Suprapubic skin (tissue), 4 donors: ENCODE results near the gene ADAMTS7. TPM values are rescaled to one million over a fixed set of nuclear protein-coding genes. Genes with fewer than 3 reads are reported as not detected.
"Not testable (repeated sequence)": the region's sequence is repeated elsewhere in the genome, so short reads cannot be mapped to it uniquely, and the experiment has no call there.

Source experiments
- DNase-seq, 2 donors: peaks; one replicate each; pipeline ENCODE4 v3.0.0-alpha.2; 2019; ENCODE audit warnings: low spot score in 2 of 2
- H3K27ac ChIP-seq: fragments of 200-600 bp; sonication (generic); one replicate; pipeline ENCODE4 v1.5.1; 2019
- H3K27me3 ChIP-seq: fragments of 200-600 bp; sonication (generic); one replicate; pipeline ENCODE4 v1.5.1; 2019
- H3K36me3 ChIP-seq: fragments of 200-600 bp; sonication (generic); one replicate; pipeline ENCODE4 v1.5.1; 2019
- H3K4me1 ChIP-seq: fragments of 200-600 bp; sonication (generic); one replicate; pipeline ENCODE4 v1.5.1; 2019
- H3K4me3 ChIP-seq: fragments of 200-600 bp; sonication (generic); one replicate; pipeline ENCODE4 v1.5.1; 2019; ENCODE audit warnings: mild to moderate bottlenecking
- H3K9me3 ChIP-seq: fragments of 200-600 bp; sonication (generic); one replicate; pipeline ENCODE4 v1.5.1; 2019
- CTCF ChIP-seq, 2 donors: fragments of 200-600 bp in 1 of 2; fragments of 450-650 bp in 1 of 2; sonication (generic) in 1 of 2; IDR thresholded peaks; one replicate each; pipeline ENCODE4 v1.5.1; 2016 to 2019; ENCODE audit warnings: antibody characterized with exemption in 2 of 2, mild to moderate bottlenecking in 1 of 2, moderate library complexity in 1 of 2
- EP300 ChIP-seq: sonication (generic); formaldehyde crosslinking; IDR thresholded peaks from one replicate; pipeline ENCODE4 v1.6.1; 2017; ENCODE audit warnings: antibody characterized with exemption
- POLR2A ChIP-seq, 2 donors: fragments of 450-650 bp; IDR thresholded peaks; one replicate each; pipeline ENCODE4 v1.6.1; 2017; ENCODE audit warnings: antibody characterized with exemption in 2 of 2, mild to moderate bottlenecking in 2 of 2, moderate library complexity in 2 of 2
- POLR2AphosphoS5 ChIP-seq, 3 donors: sonication (generic); formaldehyde crosslinking; IDR thresholded peaks; one replicate each; pipeline ENCODE4 v1.6.1; 2017; ENCODE audit warnings: antibody characterized with exemption in 3 of 3
- WGBS: methylation state at CpG from one replicate; pipeline ENCODE4 v1.1.5; 2018; 5-methylcytosine and 5-hydroxymethylcytosine counted together
- total RNA-seq, 4 donors: library from RNA; depleted of rRNA; stranded (reverse); fragments of >200 nt; gene quantifications; one replicate each; pipeline ENCODE4 v1.1.0, GENCODE V29; 2016

The ADAMTS7 gene
- total RNA-seq, 4 donors from 2014 or later: 1.1 to 1.2 (median 1.2) TPM

GRCh38 chr15:78734451-78735064 lies 76.7 kb downstream of the ADAMTS7 start:
- peaks cover 5% of the 10 kb centered on the region for H3K4me1 ChIP-seq
- no peak for TF ChIP-seq POLR2A (IDR thresholded peaks at IDR 0.05)
- TF ChIP-seq POLR2AphosphoS5 (IDR thresholded peaks at IDR 0.05): no peak
- no peak for TF ChIP-seq EP300
- TF ChIP-seq CTCF (IDR thresholded peaks at IDR 0.05): no peak
- H3K4me3 ChIP-seq: no peak overlapping the region
- no peak for DNase-seq
- no peaks in the 10 kb centered on the region for H3K9me3 ChIP-seq
- H3K36me3 ChIP-seq: no peaks in the 10 kb centered on the region
- H3K27me3 ChIP-seq: peaks cover 8% of the 10 kb centered on the region
- 77% methylated on average over 8 of the region's 8 CpGs for WGBS
- no peak overlapping the region for H3K27ac ChIP-seq

DNA sequence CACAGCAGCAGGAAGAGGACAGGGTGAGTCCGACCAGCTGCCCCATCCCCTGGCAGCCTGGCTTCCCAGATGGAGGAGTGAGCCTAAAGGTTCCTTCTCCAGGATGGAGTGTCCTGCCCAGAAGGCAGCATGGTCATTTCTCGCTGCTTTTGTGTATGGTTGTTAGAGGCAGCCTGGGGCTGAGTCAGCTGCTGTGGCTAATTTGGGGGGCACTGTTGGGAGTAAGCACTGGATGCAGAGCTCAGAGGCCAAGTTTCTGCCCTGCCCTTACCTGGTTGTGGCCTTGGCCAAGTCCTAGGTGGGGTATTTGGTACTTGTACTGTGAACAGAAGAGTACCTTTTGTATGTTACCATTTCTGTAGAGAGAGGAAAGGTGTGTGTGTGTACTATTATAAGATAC lies 78.6 kb downstream of the ADAMTS7 start:
- H3K27ac ChIP-seq: no peak overlapping the region
- no peaks in the 10 kb centered on the region for H3K9me3 ChIP-seq
- TF ChIP-seq CTCF (IDR thresholded peaks at IDR 0.05) (no peak), POLR2AphosphoS5 (IDR thresholded peaks at IDR 0.05) (no peak), POLR2A (IDR thresholded peaks at IDR 0.05) (no peak), EP300 (no peak)
- WGBS: no CpG with 5 or more reads among the region's 2 CpGs
- no peak overlapping the region for H3K4me3 ChIP-seq
- peaks cover 4% of the 10 kb centered on the region for H3K27me3 ChIP-seq
- DNase-seq: no peak
- H3K4me1 ChIP-seq: no peaks in the 10 kb centered on the region
- no peaks in the 10 kb centered on the region for H3K36me3 ChIP-seq

- no peak overlapping the region for H3K4me3 ChIP-seq
- peaks cover 4% of the 10 kb centered on the region for H3K27me3 ChIP-seq
- no peaks in the 10 kb centered on the region for H3K9me3 ChIP-seq
- DNase-seq: no peak
- no peak for TF ChIP-seq EP300
- no peak for TF ChIP-seq CTCF (IDR thresholded peaks at IDR 0.05)
- no peak for TF ChIP-seq POLR2AphosphoS5 (IDR thresholded peaks at IDR 0.05)
- TF ChIP-seq POLR2A (IDR thresholded peaks at IDR 0.05): no peak
- H3K4me1 ChIP-seq: no peaks in the 10 kb centered on the region
- no peaks in the 10 kb centered on the region for H3K36me3 ChIP-seq
- H3K27ac ChIP-seq: no peak overlapping the region
- WGBS: 90% methylated on average over 6 of the region's 6 CpGs
These were observed 80.3 kb downstream of the ADAMTS7 start for GRCh38 chr15:78730955-78731354.

- H3K27ac ChIP-seq, H3K27me3 ChIP-seq, H3K4me3 ChIP-seq, H3K36me3 ChIP-seq, H3K4me1 ChIP-seq, H3K9me3 ChIP-seq, DNase-seq: not testable (repeated sequence)
- 42% methylated on average over 1 of the region's 1 CpG for WGBS
These were observed 82.8 kb downstream of the ADAMTS7 start for GRCh38 chr15:78728427-78728826.

GRCh38 chr15:78727561-78727960 lies 83.7 kb downstream of the ADAMTS7 start:
- Histone ChIP-seq H3K27ac (no peak overlapping the region), H3K36me3 (no peaks in the 10 kb centered on the region), H3K4me3 (no peak overlapping the region), H3K27me3 (no peaks in the 10 kb centered on the region), H3K4me1 (no peaks in the 10 kb centered on the region), H3K9me3 (no peaks in the 10 kb centered on the region)
- 72% methylated on average over 5 of the region's 5 CpGs for WGBS
- DNase-seq: no peak
- no peak for TF ChIP-seq POLR2AphosphoS5 (IDR thresholded peaks at IDR 0.05)
- TF ChIP-seq EP300: no peak
- TF ChIP-seq CTCF (IDR thresholded peaks at IDR 0.05): no peak
- no peak for TF ChIP-seq POLR2A (IDR thresholded peaks at IDR 0.05)
